Measurements from ENCODE around the gene CTSO.

DNA sequence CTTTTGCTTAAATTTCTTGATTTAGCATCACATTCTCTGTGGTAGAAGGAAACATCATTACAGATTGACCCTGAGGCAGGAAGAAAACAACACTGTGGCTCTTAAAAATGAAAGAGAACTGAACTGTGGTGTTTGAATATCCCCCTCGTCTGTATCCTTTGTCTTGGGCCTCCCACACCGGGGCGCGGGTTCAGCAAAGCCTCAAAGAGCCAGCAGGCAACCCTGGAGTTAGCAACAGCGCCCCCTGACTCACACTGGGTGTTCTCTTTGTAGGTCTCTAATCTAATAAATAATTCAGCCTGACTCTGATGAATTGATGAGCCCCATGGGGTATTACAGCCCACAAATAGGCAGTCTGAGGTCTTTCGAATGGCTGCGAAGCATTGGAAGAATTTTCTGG lies 46.1 kb upstream of the CTSO start:
- TF ChIP-seq, protein P1, sequence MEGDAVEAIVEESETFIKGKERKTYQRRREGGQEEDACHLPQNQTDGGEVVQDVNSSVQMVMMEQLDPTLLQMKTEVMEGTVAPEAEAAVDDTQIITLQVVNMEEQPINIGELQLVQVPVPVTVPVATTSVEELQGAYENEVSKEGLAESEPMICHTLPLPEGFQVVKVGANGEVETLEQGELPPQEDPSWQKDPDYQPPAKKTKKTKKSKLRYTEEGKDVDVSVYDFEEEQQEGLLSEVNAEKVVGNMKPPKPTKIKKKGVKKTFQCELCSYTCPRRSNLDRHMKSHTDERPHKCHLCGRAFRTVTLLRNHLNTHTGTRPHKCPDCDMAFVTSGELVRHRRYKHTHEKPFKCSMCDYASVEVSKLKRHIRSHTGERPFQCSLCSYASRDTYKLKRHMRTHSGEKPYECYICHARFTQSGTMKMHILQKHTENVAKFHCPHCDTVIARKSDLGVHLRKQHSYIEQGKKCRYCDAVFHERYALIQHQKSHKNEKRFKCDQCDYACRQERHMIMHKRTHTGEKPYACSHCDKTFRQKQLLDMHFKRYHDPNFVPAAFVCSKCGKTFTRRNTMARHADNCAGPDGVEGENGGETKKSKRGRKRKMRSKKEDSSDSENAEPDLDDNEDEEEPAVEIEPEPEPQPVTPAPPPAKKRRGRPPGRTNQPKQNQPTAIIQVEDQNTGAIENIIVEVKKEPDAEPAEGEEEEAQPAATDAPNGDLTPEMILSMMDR (IDR thresholded peaks at IDR 0.05; ENCODE audit: low read depth, low read length, poor library complexity, severe bottlenecking): no peak
- no peak for TF ChIP-seq EZH2phosphoT487 (IDR thresholded peaks at IDR 0.05; ENCODE audit: borderline replicate concordance, low read length)

Data from DOHH2 (cell line).